Muscle of arm (tissue), 12 donors: ENCODE data around the gene SCYGR8. TPM values are rescaled to one million over a fixed set of nuclear protein-coding genes. Genes with fewer than 3 reads are reported as not detected.

Source experiments
- polyA plus RNA-seq, 12 donors: library from polyadenylated mRNA; unstranded; fragments of 120-200 nt; gene quantifications; one replicate each; pipeline ENCODE4 v1.2.1, GENCODE V29; 2013; ENCODE audit not compliant: insufficient read length in 12 of 12

The SCYGR8 gene
- polyA plus RNA-seq, 12 donors = not detected

Other genes starting within 250 kb of the SCYGR8 start
- gene SCYGR2, start 147.0 kb upstream of the SCYGR8 start, polyA plus RNA-seq = not detected
- gene SCYGR3, start 131.1 kb upstream of the SCYGR8 start, polyA plus RNA-seq = not detected
- gene SCYGR4, start 128.4 kb upstream of the SCYGR8 start, polyA plus RNA-seq = not detected
- gene SCYGR5, start 79.1 kb upstream of the SCYGR8 start, polyA plus RNA-seq = not detected
- gene SLC19A3, start 27.9 kb upstream of the SCYGR8 start, polyA plus RNA-seq = 10 to 100 TPM in 1 of 12 donors, 1 to 10 TPM in 2, under 1 TPM in 8, not detected in 1; 0.41 to 34.2 (median 0.82) TPM
- not detected for gene SCYGR6, start 21.1 kb upstream of the SCYGR8 start, polyA plus RNA-seq
- not detected for gene SCYGR7, start 17.6 kb upstream of the SCYGR8 start, polyA plus RNA-seq
- 1 to 10 TPM in 7 of 12 donors, under 1 TPM in 3, not detected in 2; 0.30 to 5.3 (median 1.4) TPM for gene CCL20, start 67.9 kb downstream of the SCYGR8 start, polyA plus RNA-seq
- gene DAW1, start 125.7 kb downstream of the SCYGR8 start, polyA plus RNA-seq = under 1 TPM in 4 of 12 donors, not detected in 8; 0.06 to 0.21 (median 0.08) TPM